Esophagus muscularis mucosa (tissue), 4 donors: ENCODE results near the gene IFFO2. TPM values are rescaled to one million over a fixed set of nuclear protein-coding genes. Genes with fewer than 3 reads are reported as not detected.

Experiments used
- DNase-seq: peaks from one replicate; pipeline ENCODE4 v3.0.0-alpha.2; 2017; ENCODE audit errors: extremely low spot score
- H3K27ac ChIP-seq, 4 donors: fragments of 200-600 bp; sonication (generic); replicated peaks in 1 of 4; 1 replicate in 3 of 4; 2 replicates in 1 of 4; pipeline ENCODE4 v1.5.1; 2016 to 2019; ENCODE audit warnings: mild to moderate bottlenecking in 1 of 4
- H3K27me3 ChIP-seq, 4 donors: fragments of 200-600 bp; sonication (generic); one replicate each; pipeline versions ENCODE4 v1.5.1 to v1.6.0; 2016 to 2019
- H3K36me3 ChIP-seq, 4 donors: fragments of 200-600 bp; sonication (generic); one replicate each; pipeline ENCODE4 v1.5.1; 2016 to 2019
- H3K4me1 ChIP-seq, 4 donors: fragments of 200-600 bp; sonication (generic); one replicate each; pipeline ENCODE4 v1.5.1; 2016 to 2019
- H3K4me3 ChIP-seq, 4 donors: fragments of 200-600 bp; sonication (generic); 1 replicate in 2 of 4; 2 replicates in 2 of 4; pipeline ENCODE4 v1.5.1; 2016 to 2019; ENCODE audit warnings: mild to moderate bottlenecking in 4 of 4, moderate library complexity in 1 of 4
- H3K9me3 ChIP-seq, 4 donors: fragments of 200-600 bp; sonication (generic); 1 replicate in 3 of 4; 2 replicates in 1 of 4; pipeline ENCODE4 v1.5.1; 2016 to 2019
- EP300 ChIP-seq: sonication (generic); formaldehyde crosslinking; IDR thresholded peaks from one replicate; pipeline ENCODE4 v1.6.1; 2017; ENCODE audit warnings: antibody characterized with exemption
- POLR2A ChIP-seq: fragments of 450-650 bp; IDR thresholded peaks from one replicate; pipeline ENCODE4 v1.6.1; 2017; ENCODE audit warnings: antibody characterized with exemption, moderate library complexity, mild to moderate bottlenecking, low read depth
- POLR2AphosphoS5 ChIP-seq, 2 donors: sonication (generic); formaldehyde crosslinking; IDR thresholded peaks; one replicate each; pipeline ENCODE4 v1.6.1; 2017; ENCODE audit warnings: antibody characterized with exemption in 2 of 2
- whole genome bisulfite sequencing: methylation state at CpG from one replicate; pipeline ENCODE4 v1.1.5; 2018; 5-methylcytosine and 5-hydroxymethylcytosine counted together
- intact Hi-C: fragments of 100-400 bp; cut with DNase I; formaldehyde crosslinking; loops from one replicate; pipeline ENCODE4 v1.15.1; 2023
- total RNA-seq, 4 donors: library from RNA; depleted of rRNA; stranded (reverse); fragments of >200 nt; gene quantifications; one replicate each; pipeline versions ENCODE4 v1.1.0 to v1.2.1, GENCODE V29; 2016
- TF ChIP-seq, protein P1 (sequence below), 3 experiments: fragments of 200-600 bp in 2 of 3; fragments of 450-650 bp in 1 of 3; sonication (generic) in 2 of 3; IDR thresholded peaks; one replicate each; pipeline ENCODE4 v1.5.1; 2017 to 2019; ENCODE audit warnings: antibody characterized with exemption in 3 of 3, mild to moderate bottlenecking in 2 of 3, moderate library complexity in 1 of 3

Gene IFFO2
- total RNA-seq, 4 donors from 2014 or later: 9.6 to 40.3 (median 16.3) TPM

DNA sequence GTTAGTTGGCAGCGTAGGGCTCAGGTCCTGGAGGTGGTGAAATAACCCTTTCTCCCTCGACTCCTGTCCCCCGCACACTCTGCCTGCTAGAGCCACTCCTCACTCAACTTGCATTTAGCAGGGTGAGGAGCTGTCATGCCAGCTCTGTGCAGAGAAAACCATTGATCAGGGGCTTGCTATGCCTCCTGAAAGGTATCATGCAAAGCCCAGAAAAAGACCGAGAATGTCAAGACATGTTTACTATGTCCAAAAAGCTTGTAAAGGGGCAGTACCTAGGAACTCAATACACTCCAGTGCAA is 72.1 kb downstream of the IFFO2 start:
- Histone ChIP-seq H3K36me3 (peaks cover 0 to 62% (median 36%) of the 10 kb centered on the region in 4 donors), H3K4me1 (no peaks in the 10 kb centered on the region), H3K9me3 (no peaks in the 10 kb centered on the region), H3K27me3 (no peaks in the 10 kb centered on the region), H3K4me3 (no peak overlapping the region), H3K27ac (no peak overlapping the region)
- no peak for DNase-seq
- 72% methylated on average over 4 of the region's 4 CpGs for WGBS
- no peak for TF ChIP-seq POLR2AphosphoS5 (IDR thresholded peaks at IDR 0.05)
- no peak for TF ChIP-seq EP300
- no peak for TF ChIP-seq POLR2A
- TF ChIP-seq, protein P1, sequence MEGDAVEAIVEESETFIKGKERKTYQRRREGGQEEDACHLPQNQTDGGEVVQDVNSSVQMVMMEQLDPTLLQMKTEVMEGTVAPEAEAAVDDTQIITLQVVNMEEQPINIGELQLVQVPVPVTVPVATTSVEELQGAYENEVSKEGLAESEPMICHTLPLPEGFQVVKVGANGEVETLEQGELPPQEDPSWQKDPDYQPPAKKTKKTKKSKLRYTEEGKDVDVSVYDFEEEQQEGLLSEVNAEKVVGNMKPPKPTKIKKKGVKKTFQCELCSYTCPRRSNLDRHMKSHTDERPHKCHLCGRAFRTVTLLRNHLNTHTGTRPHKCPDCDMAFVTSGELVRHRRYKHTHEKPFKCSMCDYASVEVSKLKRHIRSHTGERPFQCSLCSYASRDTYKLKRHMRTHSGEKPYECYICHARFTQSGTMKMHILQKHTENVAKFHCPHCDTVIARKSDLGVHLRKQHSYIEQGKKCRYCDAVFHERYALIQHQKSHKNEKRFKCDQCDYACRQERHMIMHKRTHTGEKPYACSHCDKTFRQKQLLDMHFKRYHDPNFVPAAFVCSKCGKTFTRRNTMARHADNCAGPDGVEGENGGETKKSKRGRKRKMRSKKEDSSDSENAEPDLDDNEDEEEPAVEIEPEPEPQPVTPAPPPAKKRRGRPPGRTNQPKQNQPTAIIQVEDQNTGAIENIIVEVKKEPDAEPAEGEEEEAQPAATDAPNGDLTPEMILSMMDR (IDR thresholded peaks at IDR 0.05): no peak
- intact Hi-C loops: no loop called here

- Histone ChIP-seq H3K4me1 (no peaks in the 10 kb centered on the region), H3K27ac (no peak overlapping the region), H3K4me3 (no peak overlapping the region), H3K27me3 (no peaks in the 10 kb centered on the region), H3K36me3 (peaks cover 0 to 58% (median 32%) of the 10 kb centered on the region in 4 donors), H3K9me3 (no peaks in the 10 kb centered on the region)
- intact Hi-C loops: no loop called here
- TF ChIP-seq, protein P1 (IDR thresholded peaks at IDR 0.05): peak; percentile 86 to 98 (median 87)
- no peak for TF ChIP-seq POLR2A
- 36% methylated on average over 9 of the region's 14 CpGs for WGBS
- DNase-seq: peak; percentile 95
Measured at GRCh38 chr1:18883636-18884418, 72.6 kb downstream of the IFFO2 start.

GRCh38 chr1:18883079-18883478 is 73.4 kb downstream of the IFFO2 start:
- TF ChIP-seq EP300 (no peak), POLR2A (no peak), POLR2AphosphoS5 (IDR thresholded peaks at IDR 0.05) (no peak)
- TF ChIP-seq, protein P1 (IDR thresholded peaks at IDR 0.05): no peak
- no peaks in the 10 kb centered on the region for H3K27me3 ChIP-seq
- H3K27ac ChIP-seq: no peak overlapping the region
- H3K36me3 ChIP-seq: peaks cover 0 to 53% (median 26%) of the 10 kb centered on the region in 4 donors
- no peaks in the 10 kb centered on the region for H3K9me3 ChIP-seq
- intact Hi-C loops: no loop called here
- DNase-seq: no peak
- H3K4me3 ChIP-seq: no peak overlapping the region
- WGBS: 93% methylated on average over 10 of the region's 23 CpGs
- no peaks in the 10 kb centered on the region for H3K4me1 ChIP-seq

DNA sequence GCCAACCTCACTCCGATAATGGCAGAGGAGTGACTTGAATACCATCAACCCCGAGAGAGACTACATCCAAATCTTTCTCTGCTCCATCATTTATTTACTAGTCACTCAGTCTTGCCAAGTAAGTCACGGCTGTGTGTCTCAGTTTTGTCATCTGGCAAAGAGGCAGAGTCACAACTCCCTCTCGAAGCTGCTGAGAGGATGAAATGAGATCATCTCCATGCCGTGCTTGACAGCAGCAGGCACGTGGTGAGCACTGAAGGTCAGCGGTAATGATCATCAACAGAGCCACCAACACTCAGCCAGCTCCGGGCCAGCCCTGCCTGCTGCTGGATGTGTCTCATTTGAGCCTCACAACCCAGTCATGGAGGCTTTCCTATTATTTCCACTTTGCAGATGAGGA is 74.0 kb downstream of the IFFO2 start:
- Histone ChIP-seq H3K4me3 (no peak overlapping the region), H3K36me3 (peaks cover 0 to 50% (median 25%) of the 10 kb centered on the region in 4 donors), H3K27ac (no peak overlapping the region), H3K4me1 (no peaks in the 10 kb centered on the region), H3K27me3 (no peaks in the 10 kb centered on the region), H3K9me3 (no peaks in the 10 kb centered on the region)
- WGBS: 74% methylated on average over 8 of the region's 8 CpGs
- TF ChIP-seq POLR2A (no peak), POLR2AphosphoS5 (IDR thresholded peaks at IDR 0.05) (no peak), EP300 (no peak)
- TF ChIP-seq, protein P1 (IDR thresholded peaks at IDR 0.05): no peak
- DNase-seq: no peak
- intact Hi-C loops: no loop called here
